GM12878 (cell line): Measurements from ENCODE around the gene ADAMTSL1. TPM values are rescaled to one million over a fixed set of nuclear protein-coding genes. Genes with fewer than 3 reads are reported as not detected.

ENCODE experiments used
- ATAC-seq: fragments of 200-7000 bp; cut with Tn5 transposase; 3 replicates; pipeline ENCODE4 v1.9.1; 2020; ENCODE audit warnings: mild to moderate bottlenecking, moderate library complexity
- BruUV-seq: library from RNA; stranded (reverse); fragments of 400-500 nt; replicated peaks from 2 replicates; lab custom pipeline; 2021; lab: Mats Ljungman, UMichigan
- CTCF ChIA-PET: fragments of 300-600 bp; sonication (Branson Sonifier 250); formaldehyde crosslinking; extraction: SDS; loops from one replicate; lab custom pipeline; 2021; ENCODE audit warnings: inconsistent platforms; lab: Yijun Ruan, JAX
- POLR2A ChIA-PET: fragments of 350-600 bp; formaldehyde crosslinking; extraction: SDS; loops from one replicate; lab custom pipeline; 2021; ENCODE audit warnings: inconsistent platforms; lab: Charles Lee
- RAD21 ChIA-PET: fragments of 300-600 bp; sonication (Branson Sonifier 250); formaldehyde crosslinking; loops from one replicate; lab custom pipeline; 2023; ENCODE audit warnings: antibody characterized with exemption; ENCODE audit not compliant: unreplicated experiment; lab: Charles Lee
- SMC1A ChIA-PET: fragments of 300-600 bp; sonication (Branson Sonifier 250); formaldehyde crosslinking; loops from one replicate; lab custom pipeline; 2023; ENCODE audit not compliant: unreplicated experiment, uncharacterized antibody; lab: Charles Lee
- DNase-seq: peaks from one replicate; pipeline ENCODE4 v3.0.0-alpha.2; 2011; ENCODE audit warnings: low read depth, low spot score
- FAIRE-seq: peaks from 3 replicates; lab custom pipeline; 2011; peaks lifted over from hg19 to GRCh38; lab: Jason Lieb, UNC
- H2AFZ ChIP-seq: 2 replicates; pipeline ENCODE4 v1.6.0; 2011; ENCODE audit warnings: low read depth, low read length, control low read depth; ENCODE audit not compliant: control insufficient read depth
- H3K27ac ChIP-seq: 2 replicates; pipeline ENCODE4 v1.5.1; 2011; ENCODE audit warnings: control low read depth; ENCODE audit not compliant: control insufficient read depth, insufficient read depth
- H3K27me3 ChIP-seq, 2 experiments: replicated peaks in 1 of 2; 2 replicates each; pipeline versions ENCODE4 v1.6.0 to v1.6.1; 2011; ENCODE audit warnings: low read length in 1 of 2; ENCODE audit not compliant: control insufficient read depth in 2 of 2, insufficient read depth in 2 of 2
- H3K36me3 ChIP-seq, 2 experiments: 2 replicates each; pipeline ENCODE4 v1.5.1; 2011; ENCODE audit warnings: low read length in 1 of 2; ENCODE audit not compliant: control insufficient read depth in 2 of 2, insufficient read depth in 2 of 2
- H3K4me1 ChIP-seq: 2 replicates; pipeline ENCODE4 v1.6.1; 2011; ENCODE audit warnings: mild to moderate bottlenecking, low read length, moderate library complexity, mixed read lengths; ENCODE audit not compliant: control insufficient read depth, insufficient read depth
- H3K4me2 ChIP-seq: 2 replicates; pipeline ENCODE4 v1.6.0; 2011; ENCODE audit warnings: control low read depth; ENCODE audit not compliant: control insufficient read depth, insufficient read depth
- H3K4me3 ChIP-seq: fragments of 200-600 bp; sonication (generic); 2 replicates; pipeline ENCODE4 v1.5.1; 2016
- H3K79me2 ChIP-seq: 2 replicates; pipeline ENCODE4 v1.6.0; 2011; ENCODE audit warnings: low read length; ENCODE audit not compliant: control insufficient read depth, insufficient read depth
- H3K9ac ChIP-seq: 2 replicates; pipeline ENCODE4 v1.8.0; 2011; ENCODE audit warnings: low read length, control low read depth, mixed read lengths; ENCODE audit not compliant: control insufficient read depth, insufficient read depth
- H3K9me3 ChIP-seq: replicated peaks from 3 replicates; pipeline ENCODE4 v1.5.1; 2011; ENCODE audit warnings: mild to moderate bottlenecking, low read length; ENCODE audit not compliant: control insufficient read depth, insufficient read depth
- H4K20me1 ChIP-seq: 2 replicates; pipeline ENCODE4 v1.6.0; 2011; ENCODE audit not compliant: control insufficient read depth, insufficient read depth
- ETV6 ChIP-seq, 2 experiments: fragments of 450-650 bp in 1 of 2; IDR thresholded peaks in 1 of 2; conservative IDR thresholded peaks in 1 of 2; 2 replicates each; pipeline ENCODE4 v1.6.1; 2014; ENCODE audit warnings: antibody characterized with exemption in 1 of 2, borderline replicate concordance in 1 of 2, low read depth in 1 of 2, mild to moderate bottlenecking in 1 of 2, moderate library complexity in 1 of 2
- EZH2 ChIP-seq: IDR thresholded peaks from 2 replicates; pipeline ENCODE4 v1.6.1; 2012; ENCODE audit warnings: low read depth, mild to moderate bottlenecking, control low read depth, inconsistent platforms, low read length, borderline replicate concordance; ENCODE audit not compliant: control insufficient read depth
- GABPA ChIP-seq: IDR thresholded peaks from 2 replicates; pipeline ENCODE4 v1.6.1; 2014; ENCODE audit warnings: antibody characterized with exemption, low read depth, mild to moderate bottlenecking, inconsistent platforms
- IKZF1 ChIP-seq: fragments of 450-650 bp; conservative IDR thresholded peaks from 2 replicates; pipeline ENCODE4 v1.6.1; 2017; ENCODE audit warnings: antibody characterized with exemption, mild to moderate bottlenecking
- KAT2A ChIP-seq: conservative IDR thresholded peaks from 2 replicates; pipeline ENCODE4 v1.6.1; 2011; ENCODE audit warnings: low read depth, low read length; ENCODE audit not compliant: control insufficient read depth
- NFXL1 ChIP-seq: fragments of 450-650 bp; IDR thresholded peaks from 2 replicates; pipeline ENCODE4 v1.6.1; 2017; ENCODE audit warnings: antibody characterized with exemption, mild to moderate bottlenecking, borderline replicate concordance
- NFYB ChIP-seq: IDR thresholded peaks from 2 replicates; pipeline ENCODE4 v1.6.1; 2011; ENCODE audit warnings: low read depth, mild to moderate bottlenecking, low read length, improper control_type of control experiment, moderate library complexity; ENCODE audit not compliant: insufficient read depth
- RBBP5 ChIP-seq: fragments of 200-600 bp; sonication (generic); conservative IDR thresholded peaks from 2 replicates; pipeline ENCODE4 v1.6.1; 2016
- SIN3A ChIP-seq: IDR thresholded peaks from 2 replicates; pipeline ENCODE4 v1.6.1; 2012; ENCODE audit warnings: low read depth, low read length, improper control_type of control experiment
- SMC3 ChIP-seq: IDR thresholded peaks from 2 replicates; pipeline ENCODE4 v1.6.1; 2011; ENCODE audit warnings: low read length, improper control_type of control experiment, borderline replicate concordance
- TCF3 ChIP-seq: IDR thresholded peaks from 2 replicates; pipeline ENCODE4 v1.6.1; 2012; ENCODE audit warnings: low read depth, mild to moderate bottlenecking, low read length, borderline replicate concordance; ENCODE audit not compliant: insufficient read depth
- YBX1 ChIP-seq: fragments of 450-650 bp; IDR thresholded peaks from 2 replicates; pipeline ENCODE4 v1.6.1; 2016; ENCODE audit warnings: antibody characterized with exemption
- ZNF217 ChIP-seq: fragments of 450-650 bp; IDR thresholded peaks from 2 replicates; pipeline ENCODE4 v1.6.1; 2017; ENCODE audit warnings: antibody characterized with exemption, mild to moderate bottlenecking
- WGBS: methylation state at CpG from one replicate; pipeline ENCODE4 v1.1.6; 2016; ENCODE audit warnings: low lambda C conversion rate; ENCODE audit not compliant: insufficient replicate concordance, insufficient coverage; ENCODE audit errors: missing lambda C conversion rate; 5-methylcytosine and 5-hydroxymethylcytosine counted together
- in situ Hi-C: fragments of 300-500 bp; cut with MboI; formaldehyde crosslinking; loops from 9 replicates; pipeline ENCODE4 v1.14.3; 2018; ENCODE audit warnings: mixed read lengths
- intact Hi-C: fragments of 100-400 bp; cut with micrococcal nuclease; formaldehyde crosslinking; loops from one replicate; pipeline ENCODE4 v1.14.2; 2022; ENCODE audit not compliant: unreplicated experiment
- polyA plus RNA-seq, 11 experiments: library from polyadenylated mRNA; depleted of rRNA in 4 of 11; unstranded in 6 of 11; stranded (reverse) in 5 of 11; fragments of >200 nt; fragmentation: Nextera tagmentation in 4 of 11; fragmentation: Illumina TruSeq in 1 of 11; extraction: Ambion mirVana in 4 of 11; extraction: Trizol in 1 of 11; gene quantifications; 1 replicate in 1 of 11; 2 replicates in 10 of 11; pipeline versions ENCODE4 v1.2.1 to v1.2.3, GENCODE V29; 2011 to 2016; ENCODE audit warnings: inconsistent platforms in 2 of 11, missing spikeins in 2 of 11, low read depth in 1 of 11
- total RNA-seq, 4 experiments: library from RNA; depleted of rRNA in 3 of 4; stranded (reverse); fragments of >200 nt in 3 of 4; fragmentation: Illumina TruSeq in 1 of 4; extraction: Trizol in 1 of 4; gene quantifications; 2 replicates each; pipeline versions ENCODE4 v1.2.1 to v1.2.3, GENCODE V29; 2013 to 2021
- TF ChIP-seq, protein P1 (sequence below): fragments of 450-650 bp; IDR thresholded peaks from 2 replicates; pipeline ENCODE4 v1.6.1; 2016; ENCODE audit warnings: mild to moderate bottlenecking
- TF ChIP-seq, protein P2 (sequence below): IDR thresholded peaks from 2 replicates; pipeline ENCODE4 v1.6.1; 2012; ENCODE audit warnings: low read depth, low read length, improper control_type of control experiment
- TF ChIP-seq, protein P3 (sequence below): fragments of 450-650 bp; IDR thresholded peaks from 2 replicates; pipeline ENCODE4 v1.6.1; 2017; ENCODE audit warnings: mild to moderate bottlenecking, moderate library complexity
- TF ChIP-seq, protein P4 (sequence below): fragments of 450-650 bp; conservative IDR thresholded peaks from 2 replicates; pipeline ENCODE4 v1.6.1; 2017; ENCODE audit warnings: mild to moderate bottlenecking, moderate library complexity

ADAMTSL1 gene
- total and polyA plus RNA-seq, 10 of the 15 experiments (the other 5 are each of a cell fraction or from before 2014, with no cell fraction given) = 0.01 to 0.10 (median 0.07) TPM; not detected in 6

DNA sequence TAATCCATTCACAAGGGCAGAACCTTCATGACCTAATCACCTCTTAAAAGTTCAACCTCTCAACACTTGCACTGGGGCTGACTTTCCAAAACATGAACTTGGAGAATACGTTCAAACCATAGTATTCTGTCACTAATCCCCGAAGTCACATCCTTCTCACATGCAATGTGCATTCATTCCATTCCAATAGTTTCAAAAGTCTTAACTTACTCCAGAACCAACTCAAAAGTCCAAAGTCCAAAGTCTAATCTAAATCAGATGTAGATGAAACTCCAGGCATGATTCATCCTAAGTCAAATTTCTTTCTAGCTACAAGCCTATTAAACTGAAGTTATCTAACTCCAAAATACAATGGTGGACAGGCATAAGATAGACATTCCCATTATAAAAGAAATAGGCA is 21.7 kb upstream of the ADAMTSL1 start:
- no peaks in the 10 kb centered on the region for H4K20me1 ChIP-seq
- BruUV-seq = no TSS peak
- FAIRE-seq (no peak), DNase-seq (no peak), ATAC-seq (no peak)
- no peaks in the 10 kb centered on the region for H3K4me1 ChIP-seq
- ChIA-PET RAD21 (interaction anchor here (1.1 kb wide), 1 partner anchor 9 kb away, joined by 5 read pairs; no protein-coding TSS in a partner anchor), POLR2A (no interaction called here), CTCF (interaction anchor here (1.1 to 4.0 kb wide), 3 partner anchors 9 to 197 kb away, joined by 3 to 41 read pairs (median 7); no protein-coding TSS in a partner anchor), SMC1A (interaction anchor here (0.6 kb wide), 1 partner anchor 197 kb away, joined by 3 read pairs; no protein-coding TSS in a partner anchor)
- no peak overlapping the region for H3K4me2 ChIP-seq
- H3K36me3 ChIP-seq = no peaks in the 10 kb centered on the region
- no peak overlapping the region for H3K9ac ChIP-seq
- in situ Hi-C loops (no loop called here), intact Hi-C loops (no loop called here)
- no peak overlapping the region for H3K4me3 ChIP-seq
- H2AFZ ChIP-seq = no peak overlapping the region
- no peaks in the 10 kb centered on the region for H3K9me3 ChIP-seq
- no peak overlapping the region for H3K27ac ChIP-seq
- H3K27me3 ChIP-seq = no peaks in the 10 kb centered on the region
- 0% methylated on average over 2 of the region's 2 CpGs for WGBS
- no peaks in the 10 kb centered on the region for H3K79me2 ChIP-seq
- TF ChIP-seq, protein P1, sequence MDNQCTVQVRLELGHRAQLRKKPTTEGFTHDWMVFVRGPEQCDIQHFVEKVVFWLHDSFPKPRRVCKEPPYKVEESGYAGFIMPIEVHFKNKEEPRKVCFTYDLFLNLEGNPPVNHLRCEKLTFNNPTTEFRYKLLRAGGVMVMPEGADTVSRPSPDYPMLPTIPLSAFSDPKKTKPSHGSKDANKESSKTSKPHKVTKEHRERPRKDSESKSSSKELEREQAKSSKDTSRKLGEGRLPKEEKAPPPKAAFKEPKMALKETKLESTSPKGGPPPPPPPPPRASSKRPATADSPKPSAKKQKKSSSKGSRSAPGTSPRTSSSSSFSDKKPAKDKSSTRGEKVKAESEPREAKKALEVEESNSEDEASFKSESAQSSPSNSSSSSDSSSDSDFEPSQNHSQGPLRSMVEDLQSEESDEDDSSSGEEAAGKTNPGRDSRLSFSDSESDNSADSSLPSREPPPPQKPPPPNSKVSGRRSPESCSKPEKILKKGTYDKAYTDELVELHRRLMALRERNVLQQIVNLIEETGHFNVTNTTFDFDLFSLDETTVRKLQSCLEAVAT = no peak
- TF ChIP-seq, protein P2, sequence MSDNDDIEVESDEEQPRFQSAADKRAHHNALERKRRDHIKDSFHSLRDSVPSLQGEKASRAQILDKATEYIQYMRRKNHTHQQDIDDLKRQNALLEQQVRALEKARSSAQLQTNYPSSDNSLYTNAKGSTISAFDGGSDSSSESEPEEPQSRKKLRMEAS = no peak
- TF ChIP-seq KAT2A = no peak
- TF ChIP-seq RBBP5 = no peak
- TF ChIP-seq TCF3 = no peak
- no peak for TF ChIP-seq ZNF217
- TF ChIP-seq GABPA = no peak
- TF ChIP-seq, protein P3, sequence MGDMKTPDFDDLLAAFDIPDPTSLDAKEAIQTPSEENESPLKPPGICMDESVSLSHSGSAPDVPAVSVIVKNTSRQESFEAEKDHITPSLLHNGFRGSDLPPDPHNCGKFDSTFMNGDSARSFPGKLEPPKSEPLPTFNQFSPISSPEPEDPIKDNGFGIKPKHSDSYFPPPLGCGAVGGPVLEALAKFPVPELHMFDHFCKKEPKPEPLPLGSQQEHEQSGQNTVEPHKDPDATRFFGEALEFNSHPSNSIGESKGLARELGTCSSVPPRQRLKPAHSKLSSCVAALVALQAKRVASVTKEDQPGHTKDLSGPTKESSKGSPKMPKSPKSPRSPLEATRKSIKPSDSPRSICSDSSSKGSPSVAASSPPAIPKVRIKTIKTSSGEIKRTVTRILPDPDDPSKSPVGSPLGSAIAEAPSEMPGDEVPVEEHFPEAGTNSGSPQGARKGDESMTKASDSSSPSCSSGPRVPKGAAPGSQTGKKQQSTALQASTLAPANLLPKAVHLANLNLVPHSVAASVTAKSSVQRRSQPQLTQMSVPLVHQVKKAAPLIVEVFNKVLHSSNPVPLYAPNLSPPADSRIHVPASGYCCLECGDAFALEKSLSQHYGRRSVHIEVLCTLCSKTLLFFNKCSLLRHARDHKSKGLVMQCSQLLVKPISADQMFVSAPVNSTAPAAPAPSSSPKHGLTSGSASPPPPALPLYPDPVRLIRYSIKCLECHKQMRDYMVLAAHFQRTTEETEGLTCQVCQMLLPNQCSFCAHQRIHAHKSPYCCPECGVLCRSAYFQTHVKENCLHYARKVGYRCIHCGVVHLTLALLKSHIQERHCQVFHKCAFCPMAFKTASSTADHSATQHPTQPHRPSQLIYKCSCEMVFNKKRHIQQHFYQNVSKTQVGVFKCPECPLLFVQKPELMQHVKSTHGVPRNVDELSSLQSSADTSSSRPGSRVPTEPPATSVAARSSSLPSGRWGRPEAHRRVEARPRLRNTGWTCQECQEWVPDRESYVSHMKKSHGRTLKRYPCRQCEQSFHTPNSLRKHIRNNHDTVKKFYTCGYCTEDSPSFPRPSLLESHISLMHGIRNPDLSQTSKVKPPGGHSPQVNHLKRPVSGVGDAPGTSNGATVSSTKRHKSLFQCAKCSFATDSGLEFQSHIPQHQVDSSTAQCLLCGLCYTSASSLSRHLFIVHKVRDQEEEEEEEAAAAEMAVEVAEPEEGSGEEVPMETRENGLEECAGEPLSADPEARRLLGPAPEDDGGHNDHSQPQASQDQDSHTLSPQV = no peak
- no peak for TF ChIP-seq ETV6 (conservative IDR thresholded peaks at IDR 0.05 in 1 of 2, IDR thresholded peaks at IDR 0.05 in 1 of 2; ENCODE audit: borderline replicate concordance in 1 of 2, low read depth in 1 of 2)
- no peak for TF ChIP-seq EZH2
- no peak for TF ChIP-seq SIN3A
- TF ChIP-seq IKZF1 = no peak
- TF ChIP-seq SMC3 = no peak
- no peak for TF ChIP-seq NFXL1
- no peak for TF ChIP-seq YBX1
- no peak for TF ChIP-seq NFYB
- TF ChIP-seq, protein P4, sequence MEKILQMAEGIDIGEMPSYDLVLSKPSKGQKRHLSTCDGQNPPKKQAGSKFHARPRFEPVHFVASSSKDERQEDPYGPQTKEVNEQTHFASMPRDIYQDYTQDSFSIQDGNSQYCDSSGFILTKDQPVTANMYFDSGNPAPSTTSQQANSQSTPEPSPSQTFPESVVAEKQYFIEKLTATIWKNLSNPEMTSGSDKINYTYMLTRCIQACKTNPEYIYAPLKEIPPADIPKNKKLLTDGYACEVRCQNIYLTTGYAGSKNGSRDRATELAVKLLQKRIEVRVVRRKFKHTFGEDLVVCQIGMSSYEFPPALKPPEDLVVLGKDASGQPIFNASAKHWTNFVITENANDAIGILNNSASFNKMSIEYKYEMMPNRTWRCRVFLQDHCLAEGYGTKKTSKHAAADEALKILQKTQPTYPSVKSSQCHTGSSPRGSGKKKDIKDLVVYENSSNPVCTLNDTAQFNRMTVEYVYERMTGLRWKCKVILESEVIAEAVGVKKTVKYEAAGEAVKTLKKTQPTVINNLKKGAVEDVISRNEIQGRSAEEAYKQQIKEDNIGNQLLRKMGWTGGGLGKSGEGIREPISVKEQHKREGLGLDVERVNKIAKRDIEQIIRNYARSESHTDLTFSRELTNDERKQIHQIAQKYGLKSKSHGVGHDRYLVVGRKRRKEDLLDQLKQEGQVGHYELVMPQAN = no peak
